Measurements from ENCODE around the gene GALR1. TPM values are rescaled to one million over a fixed set of nuclear protein-coding genes. Genes with fewer than 3 reads are reported as not detected.

The GALR1 gene
- polyA plus RNA-seq, 1 of the 3 experiments (the other 2 are of a cell fraction), result not detected

DNA sequence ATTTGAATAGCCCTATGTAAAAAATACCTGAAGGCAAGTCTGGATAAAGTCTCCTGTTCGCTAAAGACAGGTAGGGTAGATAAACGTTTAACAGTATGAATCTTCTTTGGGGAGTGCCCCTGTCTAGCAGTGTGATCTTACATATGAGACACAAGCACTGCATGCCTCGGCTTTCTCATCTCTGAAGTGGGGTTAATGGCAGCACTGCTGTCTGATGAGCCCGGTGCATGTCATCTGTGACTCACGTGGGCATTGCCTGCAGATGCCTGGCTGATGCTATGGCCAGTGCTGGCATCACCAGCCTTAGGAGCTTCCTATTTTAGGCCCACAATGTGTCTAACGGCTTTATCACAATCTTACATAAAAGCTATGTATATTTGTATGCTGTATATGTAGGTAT lies 50.1 kb downstream of the GALR1 start:
- no peaks in the 10 kb centered on the region for H3K4me1 ChIP-seq (ENCODE audit: control insufficient read depth in 1 of 2, insufficient read depth in 2 of 2, low read depth in 1 of 2, low read length in 1 of 2)
- no peak for DNase-seq
- no peaks in the 10 kb centered on the region for H3K79me2 ChIP-seq (ENCODE audit: insufficient read depth)
- H2AFZ ChIP-seq (ENCODE audit: low read depth), result no peak overlapping the region
- H3K4me3 ChIP-seq (ENCODE audit: low read depth in 2 of 2, low read length in 1 of 2), result no peak overlapping the region
- 30% methylated on average over 6 of the region's 6 CpGs for WGBS (ENCODE audit: low lambda C conversion rate)
- TF ChIP-seq, protein P1, sequence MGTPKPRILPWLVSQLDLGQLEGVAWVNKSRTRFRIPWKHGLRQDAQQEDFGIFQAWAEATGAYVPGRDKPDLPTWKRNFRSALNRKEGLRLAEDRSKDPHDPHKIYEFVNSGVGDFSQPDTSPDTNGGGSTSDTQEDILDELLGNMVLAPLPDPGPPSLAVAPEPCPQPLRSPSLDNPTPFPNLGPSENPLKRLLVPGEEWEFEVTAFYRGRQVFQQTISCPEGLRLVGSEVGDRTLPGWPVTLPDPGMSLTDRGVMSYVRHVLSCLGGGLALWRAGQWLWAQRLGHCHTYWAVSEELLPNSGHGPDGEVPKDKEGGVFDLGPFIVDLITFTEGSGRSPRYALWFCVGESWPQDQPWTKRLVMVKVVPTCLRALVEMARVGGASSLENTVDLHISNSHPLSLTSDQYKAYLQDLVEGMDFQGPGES (IDR thresholded peaks at IDR 0.05; ENCODE audit: low read depth, low read length), result no peak
- TF ChIP-seq FOXJ3 (CRISPR knock-in tag; IDR thresholded peaks at IDR 0.05) (no peak), TAF1 (IDR thresholded peaks at IDR 0.05; ENCODE audit: borderline replicate concordance, low read depth, low read length) (no peak), RXRA (IDR thresholded peaks at IDR 0.05; ENCODE audit: borderline replicate concordance, low read depth) (no peak), CHD2 (IDR thresholded peaks at IDR 0.05; ENCODE audit: low read length, partially characterized antibody) (no peak), SIN3A (IDR thresholded peaks at IDR 0.05; ENCODE audit: borderline replicate concordance, low read depth, low read length) (no peak), NFIC (IDR thresholded peaks at IDR 0.05; ENCODE audit: borderline replicate concordance) (no peak), ELF1 (IDR thresholded peaks at IDR 0.05) (no peak), MXI1 (IDR thresholded peaks at IDR 0.05; ENCODE audit: low read depth, low read length) (no peak), GABPA (IDR thresholded peaks at IDR 0.05; ENCODE audit: low read depth) (no peak), SMC3 (IDR thresholded peaks at IDR 0.05; ENCODE audit: low read depth, low read length) (no peak)
- TF ChIP-seq, protein P2, sequence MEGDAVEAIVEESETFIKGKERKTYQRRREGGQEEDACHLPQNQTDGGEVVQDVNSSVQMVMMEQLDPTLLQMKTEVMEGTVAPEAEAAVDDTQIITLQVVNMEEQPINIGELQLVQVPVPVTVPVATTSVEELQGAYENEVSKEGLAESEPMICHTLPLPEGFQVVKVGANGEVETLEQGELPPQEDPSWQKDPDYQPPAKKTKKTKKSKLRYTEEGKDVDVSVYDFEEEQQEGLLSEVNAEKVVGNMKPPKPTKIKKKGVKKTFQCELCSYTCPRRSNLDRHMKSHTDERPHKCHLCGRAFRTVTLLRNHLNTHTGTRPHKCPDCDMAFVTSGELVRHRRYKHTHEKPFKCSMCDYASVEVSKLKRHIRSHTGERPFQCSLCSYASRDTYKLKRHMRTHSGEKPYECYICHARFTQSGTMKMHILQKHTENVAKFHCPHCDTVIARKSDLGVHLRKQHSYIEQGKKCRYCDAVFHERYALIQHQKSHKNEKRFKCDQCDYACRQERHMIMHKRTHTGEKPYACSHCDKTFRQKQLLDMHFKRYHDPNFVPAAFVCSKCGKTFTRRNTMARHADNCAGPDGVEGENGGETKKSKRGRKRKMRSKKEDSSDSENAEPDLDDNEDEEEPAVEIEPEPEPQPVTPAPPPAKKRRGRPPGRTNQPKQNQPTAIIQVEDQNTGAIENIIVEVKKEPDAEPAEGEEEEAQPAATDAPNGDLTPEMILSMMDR (IDR thresholded peaks at IDR 0.05), result no peak
- TF ChIP-seq, protein P3, sequence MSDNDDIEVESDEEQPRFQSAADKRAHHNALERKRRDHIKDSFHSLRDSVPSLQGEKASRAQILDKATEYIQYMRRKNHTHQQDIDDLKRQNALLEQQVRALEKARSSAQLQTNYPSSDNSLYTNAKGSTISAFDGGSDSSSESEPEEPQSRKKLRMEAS (IDR thresholded peaks at IDR 0.05; ENCODE audit: low read depth), result no peak
- TF ChIP-seq, protein P4, sequence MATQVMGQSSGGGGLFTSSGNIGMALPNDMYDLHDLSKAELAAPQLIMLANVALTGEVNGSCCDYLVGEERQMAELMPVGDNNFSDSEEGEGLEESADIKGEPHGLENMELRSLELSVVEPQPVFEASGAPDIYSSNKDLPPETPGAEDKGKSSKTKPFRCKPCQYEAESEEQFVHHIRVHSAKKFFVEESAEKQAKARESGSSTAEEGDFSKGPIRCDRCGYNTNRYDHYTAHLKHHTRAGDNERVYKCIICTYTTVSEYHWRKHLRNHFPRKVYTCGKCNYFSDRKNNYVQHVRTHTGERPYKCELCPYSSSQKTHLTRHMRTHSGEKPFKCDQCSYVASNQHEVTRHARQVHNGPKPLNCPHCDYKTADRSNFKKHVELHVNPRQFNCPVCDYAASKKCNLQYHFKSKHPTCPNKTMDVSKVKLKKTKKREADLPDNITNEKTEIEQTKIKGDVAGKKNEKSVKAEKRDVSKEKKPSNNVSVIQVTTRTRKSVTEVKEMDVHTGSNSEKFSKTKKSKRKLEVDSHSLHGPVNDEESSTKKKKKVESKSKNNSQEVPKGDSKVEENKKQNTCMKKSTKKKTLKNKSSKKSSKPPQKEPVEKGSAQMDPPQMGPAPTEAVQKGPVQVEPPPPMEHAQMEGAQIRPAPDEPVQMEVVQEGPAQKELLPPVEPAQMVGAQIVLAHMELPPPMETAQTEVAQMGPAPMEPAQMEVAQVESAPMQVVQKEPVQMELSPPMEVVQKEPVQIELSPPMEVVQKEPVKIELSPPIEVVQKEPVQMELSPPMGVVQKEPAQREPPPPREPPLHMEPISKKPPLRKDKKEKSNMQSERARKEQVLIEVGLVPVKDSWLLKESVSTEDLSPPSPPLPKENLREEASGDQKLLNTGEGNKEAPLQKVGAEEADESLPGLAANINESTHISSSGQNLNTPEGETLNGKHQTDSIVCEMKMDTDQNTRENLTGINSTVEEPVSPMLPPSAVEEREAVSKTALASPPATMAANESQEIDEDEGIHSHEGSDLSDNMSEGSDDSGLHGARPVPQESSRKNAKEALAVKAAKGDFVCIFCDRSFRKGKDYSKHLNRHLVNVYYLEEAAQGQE (IDR thresholded peaks at IDR 0.05; ENCODE audit: low read depth, low read length), result no peak
- H3K27ac ChIP-seq (ENCODE audit: low read depth in 2 of 2, low read length in 1 of 2), result no peak overlapping the region
- H3K9me3 ChIP-seq, result no peaks in the 10 kb centered on the region
- ChIA-PET POLR2A (no interaction called here), CTCF (no interaction called here)
- H3K4me2 ChIP-seq, result no peak overlapping the region
- no peaks in the 10 kb centered on the region for H3K27me3 ChIP-seq (ENCODE audit: insufficient read depth)
- no peaks in the 10 kb centered on the region for H3K9me2 ChIP-seq
- H4K20me1 ChIP-seq (ENCODE audit: insufficient read depth), result no peaks in the 10 kb centered on the region
- H3K36me3 ChIP-seq (replicated peaks in 1 of 2; ENCODE audit: control insufficient read depth in 1 of 2, insufficient read depth in 2 of 2, low read length in 1 of 2), result no peaks in the 10 kb centered on the region
- H3F3A ChIP-seq (replicated peaks; ENCODE audit: insufficient read depth), result no peaks in the 10 kb centered on the region
- no peak overlapping the region for H3K9ac ChIP-seq
